HEK293 (cell line): Measurements from ENCODE around the gene ASMTL.

Experiments used
- YY1 ChIP-seq: fragments of 450-650 bp; formaldehyde crosslinking; IDR thresholded peaks from 2 replicates; pipeline ENCODE4 v1.5.1; 2018; ENCODE audit warnings: missing biosample characterization, missing genetic modification characterization
- ZNF777 ChIP-seq: fragments of 450-650 bp; formaldehyde crosslinking; IDR thresholded peaks from 2 replicates; pipeline ENCODE4 v1.5.1; 2017; ENCODE audit warnings: missing biosample characterization, missing genetic modification characterization, borderline replicate concordance

- TF ChIP-seq YY1 (no peak), ZNF777 (tag by site-specific recombination) (no peak)
These were observed 9.9 kb downstream of the ASMTL start for GRCh38 chrX:1442724-1443367.
